ENCODE measurements around the gene AKR1B1.

The AKR1B1 gene

DNA sequence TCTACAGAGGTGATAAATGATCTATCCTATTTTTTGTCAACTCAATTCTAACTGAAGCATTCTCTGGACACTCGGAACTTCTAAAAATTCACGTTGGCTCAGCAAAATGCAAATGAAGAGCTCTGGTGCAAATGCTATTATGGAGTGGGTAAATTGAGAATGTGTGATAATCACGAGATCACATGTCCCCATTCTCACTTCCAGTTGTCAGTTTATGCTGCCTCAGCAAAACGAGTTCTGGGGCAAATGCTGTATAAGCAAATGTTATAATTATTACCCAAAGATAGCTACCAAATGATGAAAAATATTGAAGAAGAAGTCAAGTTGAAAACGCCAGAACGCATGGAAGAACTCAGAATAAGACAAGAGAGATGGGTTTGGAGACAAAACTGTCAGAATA, 29.4 kb downstream of the AKR1B1 start:
- Histone ChIP-seq H3K4me3 (ENCODE audit: low read depth, low read length) (no peak overlapping the region), H3K27ac (ENCODE audit: extremely low read depth, low read depth, low read length) (no peak overlapping the region), H3K9me3 (ENCODE audit: control insufficient read depth, insufficient read depth, low read depth, low read length) (no peaks in the 10 kb centered on the region), H3K4me1 (ENCODE audit: control insufficient read depth, insufficient read depth, low read length) (no peaks in the 10 kb centered on the region), H3K36me3 (ENCODE audit: control insufficient read depth in 2 of 2, insufficient read depth in 1 of 2, low read length in 2 of 2) (no peaks in the 10 kb centered on the region)
- ChIA-PET POLR2A (interaction anchor here (0.6 kb wide), 1 partner anchor 1416 kb away, joined by 3 read pairs; no protein-coding TSS in a partner anchor), CTCF (interaction anchor here (0.7 to 7.8 kb wide), 8 partner anchors 9 to 178 kb away, joined by 3 to 167 read pairs (median 4); partner anchors contain the start of gene AKR1B15)
- TF ChIP-seq ZBTB7A (tag by site-specific recombination; IDR thresholded peaks at IDR 0.05; ENCODE audit: low read depth) (no peak), TRIM28 (IDR thresholded peaks at IDR 0.05; ENCODE audit: borderline replicate concordance, low read length) (no peak), ZNF10 (tag by site-specific recombination; IDR thresholded peaks at IDR 0.05) (no peak), ZNF704 (tag by site-specific recombination; IDR thresholded peaks at IDR 0.05) (no peak), ZEB2 (tag by site-specific recombination; IDR thresholded peaks at IDR 0.05) (no peak), ZNF223 (tag by site-specific recombination; IDR thresholded peaks at IDR 0.05) (no peak), MZF1 (tag by site-specific recombination; IDR thresholded peaks at IDR 0.05; ENCODE audit: borderline replicate concordance) (no peak), ZNF23 (tag by site-specific recombination; IDR thresholded peaks at IDR 0.05; ENCODE audit: borderline replicate concordance) (no peak), ZNF138 (tag by site-specific recombination; IDR thresholded peaks at IDR 0.05; ENCODE audit: borderline replicate concordance) (no peak), OVOL3 (tag by site-specific recombination; IDR thresholded peaks at IDR 0.05) (no peak), ZNF335 (tag by site-specific recombination; conservative IDR thresholded peaks at IDR 0.05) (no peak), ZSCAN30 (tag by site-specific recombination; IDR thresholded peaks at IDR 0.05) (no peak), PRDM1 (tag by site-specific recombination; IDR thresholded peaks at IDR 0.05) (no peak), ZNF211 (tag by site-specific recombination; IDR thresholded peaks at IDR 0.05; ENCODE audit: low read depth) (no peak), ZNF280C (tag by site-specific recombination; IDR thresholded peaks at IDR 0.05) (no peak), ZNF133 (tag by site-specific recombination; IDR thresholded peaks at IDR 0.05) (no peak)
- TF ChIP-seq, protein P1, sequence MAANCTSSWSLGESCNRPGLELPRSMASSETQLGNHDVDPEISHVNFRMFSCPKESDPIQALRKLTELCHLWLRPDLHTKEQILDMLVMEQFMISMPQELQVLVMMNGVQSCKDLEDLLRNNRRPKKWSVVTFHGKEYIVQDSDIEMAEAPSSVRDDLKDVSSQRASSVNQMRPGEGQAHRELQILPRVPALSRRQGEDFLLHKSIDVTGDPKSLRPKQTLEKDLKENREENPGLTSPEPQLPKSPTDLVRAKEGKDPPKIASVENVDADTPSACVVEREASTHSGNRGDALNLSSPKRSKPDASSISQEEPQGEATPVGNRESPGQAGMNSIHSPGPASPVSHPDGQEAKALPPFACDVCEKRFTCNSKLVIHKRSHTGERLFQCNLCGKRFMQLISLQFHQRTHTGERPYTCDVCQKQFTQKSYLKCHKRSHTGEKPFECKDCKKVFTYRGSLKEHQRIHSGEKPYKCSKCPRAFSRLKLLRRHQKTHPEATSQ (tag by site-specific recombination; IDR thresholded peaks at IDR 0.05), result no peak

- POLR2A ChIA-PET, result interaction anchor here (0.6 kb wide), 1 partner anchor 1416 kb away, joined by 3 read pairs; no protein-coding TSS in a partner anchor
- H3K36me3 ChIP-seq (ENCODE audit: control insufficient read depth in 2 of 2, insufficient read depth in 1 of 2, low read length in 2 of 2), result no peaks in the 10 kb centered on the region
- no peaks in the 10 kb centered on the region for H3K9me3 ChIP-seq (ENCODE audit: control insufficient read depth, insufficient read depth, low read depth, low read length)
- no peak overlapping the region for H3K4me3 ChIP-seq (ENCODE audit: low read depth, low read length)
- H3K27ac ChIP-seq (ENCODE audit: extremely low read depth, low read depth, low read length), result no peak overlapping the region
- no peak for TF ChIP-seq ZNF133 (tag by site-specific recombination; IDR thresholded peaks at IDR 0.05)
- TF ChIP-seq, protein P2, sequence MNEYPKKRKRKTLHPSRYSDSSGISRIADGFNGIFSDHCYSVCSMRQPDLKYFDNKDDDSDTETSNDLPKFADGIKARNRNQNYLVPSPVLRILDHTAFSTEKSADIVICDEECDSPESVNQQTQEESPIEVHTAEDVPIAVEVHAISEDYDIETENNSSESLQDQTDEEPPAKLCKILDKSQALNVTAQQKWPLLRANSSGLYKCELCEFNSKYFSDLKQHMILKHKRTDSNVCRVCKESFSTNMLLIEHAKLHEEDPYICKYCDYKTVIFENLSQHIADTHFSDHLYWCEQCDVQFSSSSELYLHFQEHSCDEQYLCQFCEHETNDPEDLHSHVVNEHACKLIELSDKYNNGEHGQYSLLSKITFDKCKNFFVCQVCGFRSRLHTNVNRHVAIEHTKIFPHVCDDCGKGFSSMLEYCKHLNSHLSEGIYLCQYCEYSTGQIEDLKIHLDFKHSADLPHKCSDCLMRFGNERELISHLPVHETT (tag by site-specific recombination; IDR thresholded peaks at IDR 0.05), result no peak
- TF ChIP-seq, protein P3, sequence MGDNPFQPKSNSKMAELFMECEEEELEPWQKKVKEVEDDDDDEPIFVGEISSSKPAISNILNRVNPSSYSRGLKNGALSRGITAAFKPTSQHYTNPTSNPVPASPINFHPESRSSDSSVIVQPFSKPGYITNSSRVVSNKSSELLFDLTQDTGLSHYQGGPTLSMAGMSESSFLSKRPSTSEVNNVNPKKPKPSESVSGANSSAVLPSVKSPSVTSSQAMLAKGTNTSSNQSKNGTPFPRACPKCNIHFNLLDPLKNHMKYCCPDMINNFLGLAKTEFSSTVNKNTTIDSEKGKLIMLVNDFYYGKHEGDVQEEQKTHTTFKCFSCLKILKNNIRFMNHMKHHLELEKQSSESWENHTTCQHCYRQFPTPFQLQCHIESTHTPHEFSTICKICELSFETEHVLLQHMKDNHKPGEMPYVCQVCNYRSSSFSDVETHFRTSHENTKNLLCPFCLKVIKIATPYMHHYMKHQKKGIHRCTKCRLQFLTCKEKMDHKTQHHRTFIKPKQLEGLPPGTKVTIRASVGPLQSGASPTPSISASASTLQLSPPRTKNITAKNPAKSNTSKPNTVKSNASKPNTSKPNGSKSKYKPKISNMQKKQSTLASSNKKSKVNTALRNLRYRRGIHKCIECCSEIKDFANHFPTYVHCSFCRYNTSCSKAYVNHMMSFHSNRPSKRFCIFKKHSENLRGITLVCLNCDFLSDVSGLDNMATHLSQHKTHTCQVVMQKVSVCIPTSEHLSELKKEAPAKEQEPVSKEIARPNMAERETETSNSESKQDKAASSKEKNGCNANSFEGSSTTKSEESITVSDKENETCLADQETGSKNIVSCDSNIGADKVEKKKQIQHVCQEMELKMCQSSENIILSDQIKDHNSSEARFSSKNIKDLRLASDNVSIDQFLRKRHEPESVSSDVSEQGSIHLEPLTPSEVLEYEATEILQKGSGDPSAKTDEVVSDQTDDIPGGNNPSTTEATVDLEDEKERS (tag by site-specific recombination; IDR thresholded peaks at IDR 0.05), result no peak
- no peak for TF ChIP-seq ZNF391 (tag by site-specific recombination; IDR thresholded peaks at IDR 0.05; ENCODE audit: borderline replicate concordance, low read depth)
- H3K4me1 ChIP-seq (ENCODE audit: control insufficient read depth, insufficient read depth, low read length), result no peaks in the 10 kb centered on the region
- CTCF ChIA-PET, result interaction anchor here (0.9 to 7.8 kb wide), 4 partner anchors 8 to 170 kb away, joined by 4 to 167 read pairs (median 5); no protein-coding TSS in a partner anchor
These were observed 30.0 kb downstream of the AKR1B1 start for GRCh38 chr7:134428942-134429341.
